GM08714 (cell line): ENCODE results near the gene YPEL4.

ENCODE experiments used
- H3K4me3 ChIP-seq: fragments of 200-500 bp; sonication (Bioruptor generic); 2 replicates; pipeline ENCODE4 v1.5.1; 2014; ENCODE audit warnings: mild to moderate bottlenecking, low read length, inconsistent platforms
- ZNF274 ChIP-seq: IDR thresholded peaks from 2 replicates; pipeline ENCODE4 v1.6.1; 2012; ENCODE audit warnings: mild to moderate bottlenecking, low read depth, low read length

The YPEL4 gene

GRCh38 chr11:57597916-57598830 is 51.5 kb downstream of the YPEL4 start:
- H3K4me3 ChIP-seq: no peak overlapping the region
- no peak for TF ChIP-seq ZNF274

DNA sequence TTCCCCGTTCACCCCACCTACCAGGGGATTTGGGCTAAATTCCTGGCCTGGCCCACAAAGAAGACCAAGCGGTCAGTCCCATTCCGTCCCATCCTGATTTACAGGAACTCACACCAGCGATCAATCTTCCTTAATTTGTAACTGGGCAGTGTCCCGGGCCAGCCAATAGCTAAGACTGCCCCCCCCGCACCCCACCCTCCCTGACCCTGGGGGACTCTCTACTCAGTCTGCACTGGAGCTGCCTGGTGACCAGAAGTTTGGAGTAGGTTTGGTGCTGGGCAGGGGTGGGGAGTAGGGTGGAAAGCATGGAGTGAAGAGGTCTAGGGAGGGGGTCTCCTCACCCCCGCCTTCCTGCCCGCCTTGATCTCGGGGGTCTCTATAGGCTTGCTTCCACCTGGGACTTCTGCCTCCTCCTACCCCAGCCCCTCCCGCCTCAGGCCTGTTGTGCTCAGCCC is 52.2 kb downstream of the YPEL4 start, which contains the start of gene SERPING1:
SERPING1 (plus strand) TSS at position 225 of the 455 bp plus-strand sequence. CDS start 586 bp downstream, outside the sequence.
- H3K4me3 ChIP-seq: no peak within 1 kb of the TSS
- no peak for TF ChIP-seq ZNF274

- H3K4me3 ChIP-seq: no peak overlapping the region
- TF ChIP-seq ZNF274: no peak
These were observed 53.3 kb downstream of the YPEL4 start for GRCh38 chr11:57596266-57596885.
